GM23338 (cell line): ENCODE data around the gene CMBL. TPM values are rescaled to one million over a fixed set of nuclear protein-coding genes. Genes with fewer than 3 reads are reported as not detected.

ENCODE experiments used
- ATAC-seq: fragments of 200-7000 bp; cut with Tn5 transposase; 3 replicates; pipeline ENCODE4 v1.9.1; 2020
- DNase-seq: peaks from one replicate; pipeline ENCODE4 v3.0.0-alpha.2; 2015; ENCODE audit warnings: low spot score
- H2AFZ ChIP-seq: fragments of 200-600 bp; sonication (generic); 2 replicates; pipeline ENCODE4 v1.8.0; 2016; ENCODE audit warnings: antibody characterized with exemption, mild to moderate bottlenecking, moderate library complexity
- H3F3A ChIP-seq: fragments of 200-600 bp; sonication (generic); replicated peaks from 2 replicates; pipeline ENCODE4 v1.8.0; 2017; ENCODE audit warnings: antibody characterized with exemption, mixed run types, low read depth
- H3K27ac ChIP-seq: fragments of 200-600 bp; sonication (generic); 2 replicates; pipeline ENCODE4 v1.6.1; 2016; ENCODE audit warnings: low read depth
- H3K27me3 ChIP-seq: fragments of 200-600 bp; sonication (generic); 2 replicates; pipeline ENCODE4 v1.8.0; 2016; ENCODE audit warnings: mild to moderate bottlenecking, mixed run types, moderate library complexity; ENCODE audit not compliant: insufficient read depth
- H3K36me3 ChIP-seq: fragments of 200-600 bp; sonication (generic); 2 replicates; pipeline ENCODE4 v1.8.0; 2016; ENCODE audit warnings: mild to moderate bottlenecking; ENCODE audit not compliant: insufficient read depth
- H3K4me1 ChIP-seq: fragments of 200-600 bp; sonication (generic); 2 replicates; pipeline ENCODE4 v1.8.0; 2016; ENCODE audit warnings: mild to moderate bottlenecking, moderate library complexity; ENCODE audit not compliant: insufficient read depth
- H3K4me2 ChIP-seq: fragments of 200-600 bp; sonication (generic); 2 replicates; pipeline ENCODE4 v1.7.1; 2017; ENCODE audit warnings: mixed run types
- H3K4me3 ChIP-seq: fragments of 200-600 bp; sonication (generic); 2 replicates; pipeline ENCODE4 v1.6.1; 2016; ENCODE audit warnings: mixed run types
- H3K79me2 ChIP-seq: fragments of 200-600 bp; sonication (generic); replicated peaks from 2 replicates; pipeline ENCODE4 v1.8.0; 2017; ENCODE audit warnings: mild to moderate bottlenecking; ENCODE audit not compliant: insufficient read depth
- H3K9me2 ChIP-seq: fragments of 200-600 bp; sonication (generic); 2 replicates; pipeline ENCODE4 v1.8.0; 2017; ENCODE audit not compliant: insufficient read depth
- H4K20me1 ChIP-seq: fragments of 200-600 bp; sonication (generic); replicated peaks from 2 replicates; pipeline ENCODE4 v1.8.0; 2017; ENCODE audit warnings: mild to moderate bottlenecking; ENCODE audit not compliant: insufficient read depth
- H3K27ac Mint-ChIP-seq: 2 replicates; pipeline ENCODE4 v1.8.0; 2020; ENCODE audit warnings: inconsistent platforms, mild to moderate bottlenecking, moderate library complexity, mixed read lengths
- H3K27me3 Mint-ChIP-seq: 3 replicates; pipeline ENCODE4 v1.8.0; 2022; ENCODE audit warnings: low read depth, mild to moderate bottlenecking, moderate library complexity, mixed read lengths, inconsistent platforms; ENCODE audit not compliant: insufficient read depth, poor library complexity
- H3K36me3 Mint-ChIP-seq: 3 replicates; pipeline ENCODE4 v1.8.0; 2021; ENCODE audit warnings: low read depth, mild to moderate bottlenecking, inconsistent platforms, moderate library complexity, mixed read lengths
- H3K4me1 Mint-ChIP-seq: 3 replicates; pipeline ENCODE4 v1.8.0; 2020; ENCODE audit warnings: mild to moderate bottlenecking, inconsistent platforms, mixed read lengths
- H3K4me3 Mint-ChIP-seq: 3 replicates; pipeline ENCODE4 v1.8.0; 2021; ENCODE audit warnings: moderate library complexity, mild to moderate bottlenecking, inconsistent platforms, mixed read lengths
- H3K9me3 Mint-ChIP-seq: 3 replicates; pipeline ENCODE4 v1.8.0; 2020; ENCODE audit warnings: moderate library complexity, mild to moderate bottlenecking, inconsistent platforms, mixed read lengths
- CREB1 ChIP-seq: fragments of 250-450 bp; sonication (Bioruptor Pico); IDR thresholded peaks from 2 replicates; pipeline ENCODE4 v1.5.0; 2020; ENCODE audit warnings: low read depth, mild to moderate bottlenecking, moderate library complexity
- EZH2 ChIP-seq: fragments of 200-600 bp; sonication (generic); IDR thresholded peaks from one replicate; pipeline ENCODE4 v1.8.0; 2017; ENCODE audit warnings: antibody characterized with exemption, mild to moderate bottlenecking, low read depth; ENCODE audit not compliant: unreplicated experiment
- EZH2phosphoT487 ChIP-seq: fragments of 200-600 bp; sonication (generic); IDR thresholded peaks from one replicate; pipeline ENCODE4 v1.8.1; 2018; ENCODE audit warnings: antibody characterized with exemption; ENCODE audit not compliant: unreplicated experiment
- NANOG ChIP-seq: IDR thresholded peaks from 2 replicates; pipeline ENCODE4 v1.6.1; 2016; ENCODE audit warnings: antibody characterized with exemption, borderline replicate concordance
- POLR2AphosphoS5 ChIP-seq: IDR thresholded peaks from 2 replicates; pipeline ENCODE4 v1.6.1; 2016; ENCODE audit warnings: antibody characterized with exemption, low read depth
- STAT1 ChIP-seq: IDR thresholded peaks from one replicate; pipeline ENCODE4 v1.6.1; 2016; ENCODE audit warnings: antibody characterized with exemption; ENCODE audit not compliant: unreplicated experiment
- ZNF114 ChIP-seq: fragments of 250-450 bp; sonication (Bioruptor Pico); IDR thresholded peaks from 2 replicates; pipeline ENCODE4 v1.5.0; 2020; ENCODE audit warnings: mild to moderate bottlenecking, moderate library complexity
- ZNF331 ChIP-seq: fragments of 250-450 bp; sonication (Bioruptor Pico); IDR thresholded peaks from 2 replicates; pipeline ENCODE4 v1.5.0; 2020; ENCODE audit warnings: low read depth, mild to moderate bottlenecking, moderate library complexity
- polyA plus RNA-seq: library from polyadenylated mRNA; unstranded; fragments of >200 nt; fragmentation: Nextera tagmentation; extraction: Ambion mirVana; gene quantifications from 2 replicates; pipeline ENCODE4 v1.2.1, GENCODE V29; 2016
- total RNA-seq: library from RNA; depleted of rRNA; stranded (reverse); fragments of >200 nt; shearing (Covaris generic); gene quantifications from 2 replicates; pipeline ENCODE4 v1.2.3, GENCODE V29; 2014
- TF ChIP-seq, protein P1 (sequence below), 2 experiments: fragments of 200-600 bp in 1 of 2; sonication (generic) in 1 of 2; conservative IDR thresholded peaks; 2 replicates each; pipeline versions ENCODE4 v1.5.1 to v1.6.1; 2016 to 2017; ENCODE audit warnings: antibody characterized with exemption in 2 of 2, low read depth in 2 of 2, mild to moderate bottlenecking in 2 of 2, moderate library complexity in 1 of 2
- TF ChIP-seq, protein P2 (sequence below): fragments of 250-450 bp; sonication (Bioruptor Pico); IDR thresholded peaks from 2 replicates; pipeline ENCODE4 v1.5.0; 2020; ENCODE audit warnings: mild to moderate bottlenecking, moderate library complexity
- TF ChIP-seq, protein P3 (sequence below): IDR thresholded peaks from 2 replicates; pipeline ENCODE4 v1.6.1; 2016; ENCODE audit warnings: antibody characterized with exemption

The CMBL gene
- total and polyA plus RNA-seq, 2 experiments from 2014 or later = 13.2 to 24.1 TPM

DNA sequence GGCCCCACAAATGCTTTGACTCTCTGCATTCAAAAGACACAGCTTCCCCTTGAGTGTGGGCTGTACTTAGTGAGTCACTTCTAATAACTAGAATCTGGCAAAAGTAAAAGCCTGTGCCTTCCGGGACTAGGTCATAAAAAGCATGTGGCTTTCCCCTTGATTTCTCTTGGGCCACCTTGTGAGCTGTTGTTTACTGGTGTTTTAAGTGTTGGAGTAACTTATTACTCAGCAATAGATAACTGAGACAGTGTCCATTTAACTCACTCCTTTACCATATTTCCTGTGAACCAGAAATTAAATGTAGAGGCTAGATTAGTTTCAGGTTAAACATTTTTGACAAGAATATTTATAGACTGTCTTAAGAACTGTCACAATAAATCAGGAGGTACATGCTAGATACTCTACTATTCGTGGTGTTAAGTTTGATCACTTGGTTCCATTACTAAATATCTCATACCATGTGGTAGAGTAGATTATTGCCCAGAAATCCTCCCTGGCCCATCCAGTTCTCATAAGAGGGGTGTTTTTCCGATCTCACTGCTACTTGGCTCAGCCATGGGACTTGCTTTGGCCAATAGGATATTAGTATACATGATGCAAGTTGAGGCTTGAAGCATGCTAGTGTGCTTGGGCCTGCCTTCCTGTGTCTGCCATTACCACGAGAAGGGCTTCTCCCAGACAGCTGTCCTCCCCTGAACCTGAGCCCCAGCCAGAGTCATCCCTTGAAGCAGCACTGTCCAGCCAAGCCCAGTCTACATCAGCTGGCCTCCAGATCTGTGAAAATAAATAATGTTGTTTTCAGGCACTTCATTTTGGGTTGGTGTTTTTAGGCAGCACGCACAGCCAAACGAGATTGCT is 10.4 kb upstream of the CMBL start:
- Mint-ChIP-seq H3K4me3 (no peak overlapping the region), H3K4me1 (no peaks in the 10 kb centered on the region; the same call in 2 of the 3 replicates), H3K9me3 (peaks cover 4% of the 10 kb centered on the region; the same call in 1 of the 3 replicates), H3K27me3 (peaks cover 17% of the 10 kb centered on the region), H3K27ac (no peak overlapping the region), H3K36me3 (no peaks in the 10 kb centered on the region)
- Histone ChIP-seq H2AFZ (no peak overlapping the region), H3K9me2 (no peaks in the 10 kb centered on the region; the same call in 1 of the 2 replicates), H3K4me3 (no peak overlapping the region), H4K20me1 (no peaks in the 10 kb centered on the region), H3F3A (no peaks in the 10 kb centered on the region), H3K4me1 (no peaks in the 10 kb centered on the region), H3K27me3 (no peaks in the 10 kb centered on the region), H3K4me2 (no peak overlapping the region), H3K36me3 (no peaks in the 10 kb centered on the region), H3K79me2 (no peaks in the 10 kb centered on the region), H3K27ac (no peak overlapping the region)
- DNase-seq (no peak), ATAC-seq (no peak)
- TF ChIP-seq, protein P1, sequence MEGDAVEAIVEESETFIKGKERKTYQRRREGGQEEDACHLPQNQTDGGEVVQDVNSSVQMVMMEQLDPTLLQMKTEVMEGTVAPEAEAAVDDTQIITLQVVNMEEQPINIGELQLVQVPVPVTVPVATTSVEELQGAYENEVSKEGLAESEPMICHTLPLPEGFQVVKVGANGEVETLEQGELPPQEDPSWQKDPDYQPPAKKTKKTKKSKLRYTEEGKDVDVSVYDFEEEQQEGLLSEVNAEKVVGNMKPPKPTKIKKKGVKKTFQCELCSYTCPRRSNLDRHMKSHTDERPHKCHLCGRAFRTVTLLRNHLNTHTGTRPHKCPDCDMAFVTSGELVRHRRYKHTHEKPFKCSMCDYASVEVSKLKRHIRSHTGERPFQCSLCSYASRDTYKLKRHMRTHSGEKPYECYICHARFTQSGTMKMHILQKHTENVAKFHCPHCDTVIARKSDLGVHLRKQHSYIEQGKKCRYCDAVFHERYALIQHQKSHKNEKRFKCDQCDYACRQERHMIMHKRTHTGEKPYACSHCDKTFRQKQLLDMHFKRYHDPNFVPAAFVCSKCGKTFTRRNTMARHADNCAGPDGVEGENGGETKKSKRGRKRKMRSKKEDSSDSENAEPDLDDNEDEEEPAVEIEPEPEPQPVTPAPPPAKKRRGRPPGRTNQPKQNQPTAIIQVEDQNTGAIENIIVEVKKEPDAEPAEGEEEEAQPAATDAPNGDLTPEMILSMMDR (conservative IDR thresholded peaks at IDR 0.05; ENCODE audit: low read depth in 2 of 2) = no peak
- TF ChIP-seq POLR2AphosphoS5 = no peak

DNA sequence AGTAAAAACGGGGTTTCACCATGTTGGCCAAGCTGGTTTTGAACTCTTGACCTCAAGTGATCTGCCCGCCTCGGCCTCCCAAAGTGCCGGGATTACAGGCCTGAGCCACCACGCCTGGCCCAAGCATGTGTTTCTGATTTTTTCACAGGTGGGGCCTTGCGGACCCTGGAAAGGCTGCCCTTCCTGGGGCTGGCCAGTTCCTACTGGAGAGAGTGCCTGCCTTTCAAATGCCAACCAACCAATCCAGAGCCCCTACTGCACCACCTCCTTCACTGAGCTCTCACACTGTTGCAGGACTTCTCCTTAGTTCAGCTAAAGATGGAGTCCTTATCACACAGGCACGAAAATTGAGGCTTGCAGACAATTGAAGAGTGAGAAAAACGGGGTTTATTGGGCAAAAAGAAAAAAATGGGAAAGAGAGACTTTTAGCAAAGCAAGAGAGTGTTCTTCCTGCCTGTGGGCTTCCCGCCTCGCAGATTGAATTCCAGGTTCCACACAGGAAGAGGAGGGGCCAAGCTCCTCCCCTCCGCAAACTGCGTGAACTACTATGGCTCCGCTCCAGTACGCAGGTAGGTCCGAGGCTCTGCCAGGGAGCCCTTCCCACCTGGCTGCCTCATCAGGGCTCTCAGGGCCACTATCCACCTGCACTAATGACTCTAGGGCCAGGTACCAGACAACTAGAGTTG is 8.3 kb upstream of the CMBL start:
- Histone ChIP-seq H3K4me3 (0 out of 2 replicates have a peak overlapping the region, but pooled peaks have one; percentile 16), H3K36me3 (no peaks in the 10 kb centered on the region), H3K79me2 (no peaks in the 10 kb centered on the region), H3F3A (no peaks in the 10 kb centered on the region), H4K20me1 (no peaks in the 10 kb centered on the region), H3K27me3 (no peaks in the 10 kb centered on the region), H3K27ac (no peak overlapping the region), H3K4me2 (0 out of 2 replicates have a peak overlapping the region, but pooled peaks have one; percentile 25), H3K4me1 (no peaks in the 10 kb centered on the region), H3K9me2 (no peaks in the 10 kb centered on the region), H2AFZ (peak overlapping the region; percentile 87)
- Mint-ChIP-seq H3K36me3 (0 out of 3 replicates have a peak, but pooled peaks cover 1% of the 10 kb centered on the region), H3K9me3 (peaks cover 4% of the 10 kb centered on the region; the same call in 1 of the 3 replicates), H3K27me3 (peaks cover 18% of the 10 kb centered on the region), H3K4me1 (peaks cover 1% of the 10 kb centered on the region), H3K4me3 (no peak overlapping the region; the same call in 2 of the 3 replicates), H3K27ac (no peak overlapping the region)
- ATAC-seq (peak; percentile 87), DNase-seq (peak; percentile 66)
- TF ChIP-seq STAT1 (no peak), CREB1 (CRISPR knock-in tag) (no peak), NANOG (no peak), EZH2 (no peak), ZNF114 (CRISPR knock-in tag) (no peak), ZNF331 (CRISPR knock-in tag) (no peak), EZH2phosphoT487 (no peak), POLR2AphosphoS5 (no peak)
- TF ChIP-seq, protein P2, sequence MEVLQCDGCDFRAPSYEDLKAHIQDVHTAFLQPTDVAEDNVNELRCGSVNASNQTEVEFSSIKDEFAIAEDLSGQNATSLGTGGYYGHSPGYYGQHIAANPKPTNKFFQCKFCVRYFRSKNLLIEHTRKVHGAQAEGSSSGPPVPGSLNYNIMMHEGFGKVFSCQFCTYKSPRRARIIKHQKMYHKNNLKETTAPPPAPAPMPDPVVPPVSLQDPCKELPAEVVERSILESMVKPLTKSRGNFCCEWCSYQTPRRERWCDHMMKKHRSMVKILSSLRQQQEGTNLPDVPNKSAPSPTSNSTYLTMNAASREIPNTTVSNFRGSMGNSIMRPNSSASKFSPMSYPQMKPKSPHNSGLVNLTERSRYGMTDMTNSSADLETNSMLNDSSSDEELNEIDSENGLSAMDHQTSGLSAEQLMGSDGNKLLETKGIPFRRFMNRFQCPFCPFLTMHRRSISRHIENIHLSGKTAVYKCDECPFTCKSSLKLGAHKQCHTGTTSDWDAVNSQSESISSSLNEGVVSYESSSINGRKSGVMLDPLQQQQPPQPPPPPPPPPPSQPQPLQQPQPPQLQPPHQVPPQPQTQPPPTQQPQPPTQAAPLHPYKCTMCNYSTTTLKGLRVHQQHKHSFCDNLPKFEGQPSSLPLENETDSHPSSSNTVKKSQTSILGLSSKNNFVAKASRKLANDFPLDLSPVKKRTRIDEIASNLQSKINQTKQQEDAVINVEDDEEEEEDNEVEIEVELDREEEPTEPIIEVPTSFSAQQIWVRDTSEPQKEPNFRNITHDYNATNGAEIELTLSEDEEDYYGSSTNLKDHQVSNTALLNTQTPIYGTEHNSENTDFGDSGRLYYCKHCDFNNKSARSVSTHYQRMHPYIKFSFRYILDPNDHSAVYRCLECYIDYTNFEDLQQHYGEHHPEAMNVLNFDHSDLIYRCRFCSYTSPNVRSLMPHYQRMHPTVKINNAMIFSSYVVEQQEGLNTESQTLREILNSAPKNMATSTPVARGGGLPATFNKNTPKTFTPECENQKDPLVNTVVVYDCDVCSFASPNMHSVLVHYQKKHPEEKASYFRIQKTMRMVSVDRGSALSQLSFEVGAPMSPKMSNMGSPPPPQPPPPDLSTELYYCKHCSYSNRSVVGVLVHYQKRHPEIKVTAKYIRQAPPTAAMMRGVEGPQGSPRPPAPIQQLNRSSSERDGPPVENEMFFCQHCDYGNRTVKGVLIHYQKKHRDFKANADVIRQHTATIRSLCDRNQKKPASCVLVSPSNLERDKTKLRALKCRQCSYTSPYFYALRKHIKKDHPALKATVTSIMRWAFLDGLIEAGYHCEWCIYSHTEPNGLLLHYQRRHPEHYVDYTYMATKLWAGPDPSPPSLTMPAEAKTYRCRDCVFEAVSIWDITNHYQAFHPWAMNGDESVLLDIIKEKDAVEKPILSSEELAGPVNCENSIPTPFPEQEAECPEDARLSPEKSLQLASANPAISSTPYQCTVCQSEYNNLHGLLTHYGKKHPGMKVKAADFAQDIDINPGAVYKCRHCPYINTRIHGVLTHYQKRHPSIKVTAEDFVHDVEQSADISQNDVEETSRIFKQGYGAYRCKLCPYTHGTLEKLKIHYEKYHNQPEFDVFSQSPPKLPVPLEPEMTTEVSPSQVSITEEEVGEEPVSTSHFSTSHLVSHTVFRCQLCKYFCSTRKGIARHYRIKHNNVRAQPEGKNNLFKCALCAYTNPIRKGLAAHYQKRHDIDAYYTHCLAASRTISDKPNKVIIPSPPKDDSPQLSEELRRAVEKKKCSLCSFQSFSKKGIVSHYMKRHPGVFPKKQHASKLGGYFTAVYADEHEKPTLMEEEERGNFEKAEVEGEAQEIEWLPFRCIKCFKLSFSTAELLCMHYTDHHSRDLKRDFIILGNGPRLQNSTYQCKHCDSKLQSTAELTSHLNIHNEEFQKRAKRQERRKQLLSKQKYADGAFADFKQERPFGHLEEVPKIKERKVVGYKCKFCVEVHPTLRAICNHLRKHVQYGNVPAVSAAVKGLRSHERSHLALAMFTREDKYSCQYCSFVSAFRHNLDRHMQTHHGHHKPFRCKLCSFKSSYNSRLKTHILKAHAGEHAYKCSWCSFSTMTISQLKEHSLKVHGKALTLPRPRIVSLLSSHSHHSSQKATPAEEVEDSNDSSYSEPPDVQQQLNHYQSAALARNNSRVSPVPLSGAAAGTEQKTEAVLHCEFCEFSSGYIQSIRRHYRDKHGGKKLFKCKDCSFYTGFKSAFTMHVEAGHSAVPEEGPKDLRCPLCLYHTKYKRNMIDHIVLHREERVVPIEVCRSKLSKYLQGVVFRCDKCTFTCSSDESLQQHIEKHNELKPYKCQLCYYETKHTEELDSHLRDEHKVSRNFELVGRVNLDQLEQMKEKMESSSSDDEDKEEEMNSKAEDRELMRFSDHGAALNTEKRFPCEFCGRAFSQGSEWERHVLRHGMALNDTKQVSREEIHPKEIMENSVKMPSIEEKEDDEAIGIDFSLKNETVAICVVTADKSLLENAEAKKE (CRISPR knock-in tag) = no peak
- TF ChIP-seq, protein P3, sequence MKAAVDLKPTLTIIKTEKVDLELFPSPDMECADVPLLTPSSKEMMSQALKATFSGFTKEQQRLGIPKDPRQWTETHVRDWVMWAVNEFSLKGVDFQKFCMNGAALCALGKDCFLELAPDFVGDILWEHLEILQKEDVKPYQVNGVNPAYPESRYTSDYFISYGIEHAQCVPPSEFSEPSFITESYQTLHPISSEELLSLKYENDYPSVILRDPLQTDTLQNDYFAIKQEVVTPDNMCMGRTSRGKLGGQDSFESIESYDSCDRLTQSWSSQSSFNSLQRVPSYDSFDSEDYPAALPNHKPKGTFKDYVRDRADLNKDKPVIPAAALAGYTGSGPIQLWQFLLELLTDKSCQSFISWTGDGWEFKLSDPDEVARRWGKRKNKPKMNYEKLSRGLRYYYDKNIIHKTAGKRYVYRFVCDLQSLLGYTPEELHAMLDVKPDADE = no peak
